K562 (cell line): ENCODE measurements around the gene MUC3A. TPM values are rescaled to one million over a fixed set of nuclear protein-coding genes. Genes with fewer than 3 reads are reported as not detected.

ENCODE experiments used
- ATAC-seq: fragments of 200-7000 bp; cut with Tn5 transposase; 3 replicates; pipeline ENCODE4 v1.9.1; 2020; ENCODE audit warnings: moderate library complexity
- BruUV-seq: library from RNA; stranded (reverse); fragments of 400-500 nt; replicated peaks from 2 replicates; lab custom pipeline; 2021; lab: Mats Ljungman, UMichigan
- CTCF ChIA-PET: fragments of 300-600 bp; formaldehyde crosslinking; extraction: SDS; loops from one replicate; lab custom pipeline; 2021; ENCODE audit warnings: low intra/inter-chr PET ratio; lab: Yijun Ruan, JAX
- POLR2A ChIA-PET: fragments of 300-600, 350-650 bp; sonication (Branson Sonifier 250); formaldehyde crosslinking; extraction: SDS; loops from one replicate; lab custom pipeline; 2021; ENCODE audit warnings: antibody characterized with exemption, inconsistent platforms; lab: Yijun Ruan, JAX
- DNase-seq, 4 experiments: peaks; one replicate each; pipeline versions ENCODE4 v3.0.0 to v3.0.0-alpha.2; 2011 to 2018; ENCODE audit warnings: low spot score in 3 of 4, mixed read lengths in 3 of 4; ENCODE audit errors: extremely low read depth in 1 of 4
- FAIRE-seq: peaks from 2 replicates; lab custom pipeline; 2011; peaks lifted over from hg19 to GRCh38; lab: Jason Lieb, UNC
- H2AFZ ChIP-seq: 2 replicates; pipeline ENCODE4 v1.6.0; 2011; ENCODE audit warnings: low read depth, low read length, control low read depth, inconsistent platforms
- H3K27ac ChIP-seq: fragments of 200-600 bp; 3 replicates; pipeline ENCODE4 v1.8.0; 2011; ENCODE audit warnings: low read depth, mild to moderate bottlenecking, control low read depth, inconsistent platforms, low read length, moderate library complexity, mixed read lengths; ENCODE audit errors: extremely low read depth
- H3K27me3 ChIP-seq, 2 experiments: fragments of 300-600 bp in 1 of 2; 2 replicates in 1 of 2; 3 replicates in 1 of 2; pipeline versions ENCODE4 v1.6.0 to v1.8.0; 2011; ENCODE audit warnings: inconsistent platforms in 2 of 2, low read length in 2 of 2, mild to moderate bottlenecking in 1 of 2, mixed read lengths in 1 of 2, moderate library complexity in 1 of 2; ENCODE audit not compliant: control insufficient read depth in 2 of 2, insufficient read depth in 2 of 2
- H3K36me3 ChIP-seq: fragments of 300-600 bp; 3 replicates; pipeline ENCODE4 v1.8.0; 2011; ENCODE audit warnings: mild to moderate bottlenecking, low read length, inconsistent platforms; ENCODE audit not compliant: control insufficient read depth, insufficient read depth
- H3K4me1 ChIP-seq, 2 experiments: fragments of 200-600 bp in 1 of 2; replicated peaks in 1 of 2; 2 replicates in 1 of 2; 3 replicates in 1 of 2; pipeline versions ENCODE4 v1.5.1 to v1.8.0; 2011; ENCODE audit warnings: inconsistent platforms in 2 of 2, low read length in 2 of 2, mild to moderate bottlenecking in 1 of 2, mixed read lengths in 1 of 2, moderate library complexity in 1 of 2; ENCODE audit not compliant: control insufficient read depth in 2 of 2, insufficient read depth in 2 of 2
- H3K4me2 ChIP-seq: 2 replicates; pipeline ENCODE4 v1.6.1; 2011; ENCODE audit warnings: low read length, control low read depth, inconsistent platforms, mixed read lengths; ENCODE audit not compliant: insufficient read depth
- H3K4me3 ChIP-seq: fragments of 200-600 bp; sonication (generic), shearing (Covaris generic); 2 replicates; pipeline ENCODE4 v1.5.1; 2016; ENCODE audit warnings: control low read depth, inconsistent platforms
- H3K79me2 ChIP-seq: fragments of 200-600 bp; 3 replicates; pipeline ENCODE4 v1.8.0; 2011; ENCODE audit warnings: low read length, inconsistent platforms; ENCODE audit not compliant: control insufficient read depth, insufficient read depth
- H3K9ac ChIP-seq, 2 experiments: 2 replicates each; pipeline versions ENCODE4 v1.6.0 to v1.6.1; 2011; ENCODE audit warnings: low read depth in 2 of 2, low read length in 2 of 2, control low read depth in 1 of 2, inconsistent platforms in 1 of 2, mild to moderate bottlenecking in 1 of 2, mixed read lengths in 1 of 2; ENCODE audit not compliant: insufficient read depth in 1 of 2
- H3K9me1 ChIP-seq: one replicate; pipeline ENCODE4 v1.6.0; 2011; ENCODE audit warnings: inconsistent platforms, mild to moderate bottlenecking, low read length, moderate library complexity; ENCODE audit not compliant: control insufficient read depth, insufficient read depth
- H3K9me3 ChIP-seq: replicated peaks from 2 replicates; pipeline ENCODE4 v1.5.1; 2011; ENCODE audit warnings: low read depth, low read length, inconsistent platforms; ENCODE audit not compliant: control insufficient read depth, insufficient read depth
- H4K20me1 ChIP-seq: replicated peaks from 2 replicates; pipeline ENCODE4 v1.6.1; 2011; ENCODE audit warnings: low read length, inconsistent platforms, mixed read lengths; ENCODE audit not compliant: control insufficient read depth, insufficient read depth
- ARID2 ChIP-seq: fragments of 450-650 bp; IDR thresholded peaks from 2 replicates; pipeline ENCODE4 v1.6.1; 2017; ENCODE audit warnings: antibody characterized with exemption, mild to moderate bottlenecking
- CHD2 ChIP-seq: IDR thresholded peaks from 2 replicates; pipeline ENCODE4 v1.6.1; 2011; ENCODE audit warnings: low read depth, low read length
- COPS2 ChIP-seq: fragments of 450-650 bp; conservative IDR thresholded peaks from 2 replicates; pipeline ENCODE4 v1.6.1; 2016; ENCODE audit warnings: mild to moderate bottlenecking, moderate library complexity
- CTBP1 ChIP-seq: fragments of 450-650 bp; IDR thresholded peaks from 2 replicates; pipeline ENCODE4 v1.6.1; 2016; ENCODE audit warnings: borderline replicate concordance
- DACH1 ChIP-seq: fragments of 450-650 bp; IDR thresholded peaks from 2 replicates; pipeline ENCODE4 v1.6.1; 2018; ENCODE audit not compliant: partially characterized antibody
- E2F4 ChIP-seq: sonication (generic); formaldehyde crosslinking; IDR thresholded peaks from 2 replicates; pipeline ENCODE4 v1.8.0; 2022; ENCODE audit warnings: mild to moderate bottlenecking, low read depth, missing genetic modification reagents
- EGR1 ChIP-seq: fragments of 450-650 bp; conservative IDR thresholded peaks from 2 replicates; pipeline ENCODE4 v1.6.1; 2017; ENCODE audit warnings: mild to moderate bottlenecking
- EHMT2 ChIP-seq: fragments of 450-650 bp; IDR thresholded peaks from 2 replicates; pipeline ENCODE4 v1.6.1; 2018; ENCODE audit warnings: antibody characterized with exemption
- FUS ChIP-seq: fragments of 200-400 bp; formaldehyde crosslinking; optimal IDR thresholded peaks from 2 replicates; pipeline ENCODE3; 2017; ENCODE audit warnings: low read depth, low read length
- GABPB1 ChIP-seq: sonication (generic); formaldehyde crosslinking; IDR thresholded peaks from 2 replicates; pipeline ENCODE4 v1.8.0; 2022; ENCODE audit warnings: mild to moderate bottlenecking, missing genetic modification reagents
- ILK ChIP-seq: fragments of 450-650 bp; IDR thresholded peaks from 2 replicates; pipeline ENCODE4 v1.6.1; 2016; ENCODE audit warnings: missing genetic modification characterization, low read depth, mild to moderate bottlenecking, missing compliant biosample characterization, moderate library complexity, borderline replicate concordance
- OTX1 ChIP-seq: fragments of 450-650 bp; formaldehyde crosslinking; IDR thresholded peaks from 2 replicates; pipeline ENCODE4 v1.4.0; 2022; ENCODE audit warnings: mild to moderate bottlenecking
- RNF2 ChIP-seq: sonication (generic); IDR thresholded peaks from 2 replicates; pipeline ENCODE4 v1.6.1; 2016
- RREB1 ChIP-seq: fragments of 250-450 bp; sonication (Bioruptor Pico); IDR thresholded peaks from 2 replicates; pipeline ENCODE4 v1.4.0; 2020
- SMAD4 ChIP-seq: fragments of 250-450 bp; sonication (Bioruptor Pico); conservative IDR thresholded peaks from 2 replicates; pipeline ENCODE4 v1.8.0; 2021; ENCODE audit warnings: inconsistent platforms, mild to moderate bottlenecking, moderate library complexity
- SOX6 ChIP-seq: fragments of 450-650 bp; IDR thresholded peaks from 2 replicates; pipeline ENCODE4 v1.6.1; 2014; ENCODE audit warnings: mild to moderate bottlenecking
- SRF ChIP-seq, 2 experiments: fragments of 250-450, 450-650 bp in 1 of 2; sonication (Bioruptor Pico) in 1 of 2; sonication (generic) in 1 of 2; formaldehyde crosslinking; IDR thresholded peaks; 2 replicates each; pipeline versions ENCODE4 v1.5.0 to v1.5.1; 2020 to 2022; ENCODE audit warnings: mild to moderate bottlenecking in 1 of 2, missing genetic modification reagents in 1 of 2
- ZBTB7A ChIP-seq: IDR thresholded peaks from 2 replicates; pipeline ENCODE4 v1.6.1; 2011; ENCODE audit warnings: low read depth, mild to moderate bottlenecking, low read length, moderate library complexity, borderline replicate concordance; ENCODE audit not compliant: control insufficient read depth
- ZFPM2 ChIP-seq: fragments of 250-450 bp; sonication (Bioruptor Pico); IDR thresholded peaks from 2 replicates; pipeline ENCODE4 v1.5.1; 2022; ENCODE audit warnings: mild to moderate bottlenecking
- ZKSCAN3 ChIP-seq: fragments of 250-450 bp; sonication (Bioruptor Pico); IDR thresholded peaks from 2 replicates; pipeline ENCODE4 v1.4.0; 2020
- ZNF644 ChIP-seq: fragments of 200-800 bp; sonication (Bioruptor generic); IDR thresholded peaks from 2 replicates; pipeline ENCODE4 v1.6.1; 2016; ENCODE audit warnings: low read depth, missing genetic modification characterization, missing compliant biosample characterization
- in situ Hi-C: fragments of 300-500 bp; cut with MboI; formaldehyde crosslinking; loops from 4 replicates; pipeline ENCODE4 v1.15.0; 2018; ENCODE audit warnings: inconsistent platforms, mixed read lengths
- intact Hi-C: fragments of 100-400 bp; cut with micrococcal nuclease; formaldehyde crosslinking; loops from 2 replicates; pipeline ENCODE4 v1.14.2; 2022
- polyA plus RNA-seq, 8 experiments: library from polyadenylated mRNA; depleted of rRNA in 4 of 8; stranded (reverse) in 5 of 8; unstranded in 3 of 8; fragments of >200 nt; fragmentation: Nextera tagmentation in 2 of 8; fragmentation: Illumina TruSeq in 1 of 8; extraction: Ambion mirVana in 2 of 8; extraction: Trizol in 1 of 8; gene quantifications; 2 replicates each; pipeline versions ENCODE4 v1.2.1 to v1.2.3, GENCODE V29; 2011 to 2014; ENCODE audit warnings: inconsistent platforms in 1 of 8, missing spikeins in 1 of 8
- total RNA-seq, 7 experiments: library from RNA; depleted of rRNA in 6 of 7; stranded (reverse); fragments of >200 nt in 6 of 7; fragmentation: Illumina TruSeq in 2 of 7; extraction: Trizol in 2 of 7; gene quantifications; 2 replicates each; pipeline versions ENCODE4 v1.2.1 to v1.2.3, GENCODE V29; 2011 to 2021; ENCODE audit warnings: low replicate concordance in 1 of 7

The MUC3A gene
- total and polyA plus RNA-seq, 9 of the 15 experiments (the other 6 are each of a cell fraction or from before 2014, with no cell fraction given), result 0.06 to 2.2 (median 0.20) TPM; not detected in 1

- H3K9ac ChIP-seq, result no peak overlapping the region
- no peaks in the 10 kb centered on the region; a peak in 2 of 5 replicates for H3K4me1 ChIP-seq
- no TSS peak for BruUV-seq
- no peaks in the 10 kb centered on the region for H3K9me3 ChIP-seq
- CTCF ChIA-PET, result no interaction called here
- ATAC-seq, result no peak; the same call in 2 of the 3 replicates
- no peak overlapping the region for H3K4me2 ChIP-seq
- no peaks in the 10 kb centered on the region for H3K36me3 ChIP-seq
- no peak overlapping the region for H3K27ac ChIP-seq
- H3K27me3 ChIP-seq, result no peaks in the 10 kb centered on the region
- POLR2A ChIA-PET, result no interaction called here
- in situ Hi-C loops, result loop anchor here (25.0 kb wide), 1 partner anchor 366 kb away; no protein-coding TSS in a partner anchor
- no peak overlapping the region for H3K4me3 ChIP-seq
- no peaks in the 10 kb centered on the region for H3K9me1 ChIP-seq
- FAIRE-seq, result no peak
- intact Hi-C loops, result no loop called here
- H2AFZ ChIP-seq, result no peak overlapping the region
- no peaks in the 10 kb centered on the region for H4K20me1 ChIP-seq
- no peaks in the 10 kb centered on the region for H3K79me2 ChIP-seq
- DNase-seq, result no peak
- TF ChIP-seq SOX6 (no peak), GABPB1 (no peak), CHD2 (no peak), COPS2 (no peak), ZNF644 (no peak), ZKSCAN3 (CRISPR knock-in tag) (no peak), OTX1 (no peak), RREB1 (CRISPR knock-in tag) (no peak), ILK (tag) (no peak), EHMT2 (0 out of 2 replicates have a peak, but pooled peaks have one; percentile 15), E2F4 (CRISPR knock-in tag) (no peak), CTBP1 (no peak), ARID2 (no peak), FUS (no peak), RNF2 (no peak), EGR1 (no peak), SRF (CRISPR knock-in tag; IDR thresholded peaks at IDR 0.05) (no peak), SMAD4 (no peak), ZBTB7A (peak; percentile 54; the same call in 1 of the 2 replicates), DACH1 (no peak), ZFPM2 (no peak)
Measured at GRCh38 chr7:100921039-100921438, 28.3 kb upstream of the MUC3A start.
